Hepatic stellate cell (primary cell): Measurements from ENCODE around the gene COL23A1.

Experiments
- DNase-seq: peaks from one replicate; pipeline ENCODE4 v3.0.0; 2011; ENCODE audit warnings: low spot score

COL23A1 gene

GRCh38 chr5:178281331-178281730 is 308.9 kb downstream of the COL23A1 start:
- DNase-seq: no peak

- DNase-seq: no peak
Observed at GRCh38 chr5:178280631-178281030, 309.6 kb downstream of the COL23A1 start.

- DNase-seq: peak; percentile 94
Observed at GRCh38 chr5:178279723-178280438, 310.3 kb downstream of the COL23A1 start.

DNA sequence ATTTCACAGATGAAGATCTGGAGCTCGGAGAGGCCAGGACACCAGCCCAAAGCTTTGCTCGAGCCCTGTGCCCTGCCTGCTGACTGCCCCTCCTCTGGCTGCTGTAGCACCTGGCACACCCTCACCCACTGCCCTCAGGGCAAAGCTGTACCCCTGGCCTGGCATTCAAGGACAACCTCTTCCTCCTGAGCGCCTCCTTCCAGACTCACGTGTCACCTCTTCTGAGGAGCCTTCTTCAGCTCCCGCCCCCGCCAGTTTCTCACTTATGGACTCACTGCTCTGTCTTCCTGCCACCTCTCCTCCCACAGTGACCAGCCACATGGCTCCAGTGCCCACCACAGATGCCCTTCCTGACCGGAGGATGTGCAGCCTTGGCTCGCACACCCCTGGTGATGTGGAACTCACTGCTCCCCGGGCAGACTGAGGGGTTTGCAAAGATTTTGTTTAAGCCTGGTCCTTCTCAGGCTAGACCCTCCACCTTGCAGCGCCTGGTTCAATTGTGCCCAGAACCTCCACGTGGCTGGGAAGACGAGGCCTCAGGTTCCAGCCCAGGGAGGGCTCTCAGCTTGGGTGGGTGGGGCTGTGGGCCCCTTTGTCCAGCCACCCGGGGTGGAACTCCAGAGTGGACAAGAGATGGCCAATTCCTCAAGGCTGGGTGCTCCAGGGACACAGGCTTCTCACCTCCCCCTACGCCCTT is 311.0 kb downstream of the COL23A1 start:
- no peak for DNase-seq

DNA sequence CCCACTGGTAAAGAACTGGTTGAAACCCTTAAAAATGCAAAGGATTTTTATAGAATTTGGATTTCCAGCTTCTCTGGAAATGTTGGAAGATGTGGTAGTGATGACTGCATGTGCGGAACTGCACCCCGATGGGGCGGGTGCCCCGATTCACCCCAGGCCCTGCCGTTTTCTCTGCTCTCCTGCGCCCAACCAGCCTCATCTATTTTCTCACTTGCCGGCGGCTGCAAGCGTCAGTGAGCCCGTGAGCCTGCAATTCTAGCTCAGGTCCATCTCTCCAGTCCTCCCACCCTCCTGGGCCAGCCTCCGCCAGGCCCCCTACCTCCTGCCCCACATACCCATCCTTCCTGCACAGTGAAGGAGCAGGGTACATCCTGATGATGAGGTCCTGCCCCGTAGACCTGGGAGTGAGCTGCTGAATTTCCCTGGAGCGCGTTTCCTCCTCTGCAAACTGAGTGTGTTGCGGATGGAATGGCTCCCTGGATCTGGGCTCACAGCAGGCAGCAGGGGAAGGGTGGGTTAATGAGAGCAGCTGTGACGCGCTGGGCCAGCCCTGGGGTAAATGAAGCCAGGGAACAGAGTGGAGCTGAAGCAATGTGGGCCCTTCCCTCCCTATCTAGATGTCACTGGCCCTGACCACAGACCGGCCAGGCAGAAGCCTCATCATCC is 311.7 kb downstream of the COL23A1 start:
- no peak for DNase-seq

DNA sequence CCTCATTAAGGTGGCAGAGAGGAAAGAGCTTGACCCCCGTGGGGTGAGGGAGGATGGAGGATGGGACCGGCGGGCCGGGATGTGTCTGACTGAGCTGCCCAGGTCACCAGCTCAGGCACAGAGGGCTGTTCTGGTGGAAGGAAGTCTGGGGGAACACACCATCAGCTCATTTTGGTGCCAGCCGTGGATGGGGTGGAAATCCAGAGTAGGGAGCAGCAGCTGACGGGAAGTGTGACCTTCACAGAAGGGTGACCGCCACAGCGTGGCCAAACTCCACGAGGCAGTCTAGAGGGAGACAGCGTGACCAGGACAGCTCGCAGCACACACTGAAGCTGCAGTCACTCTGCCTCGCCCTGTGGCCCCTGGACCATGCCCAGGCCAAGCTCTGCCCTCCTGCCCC is 312.3 kb downstream of the COL23A1 start:
- no peak for DNase-seq

- no peak for DNase-seq
Observed at GRCh38 chr5:178277346-178277745, 312.8 kb downstream of the COL23A1 start.

- no peak for DNase-seq
Observed at GRCh38 chr5:178274781-178275537, 315.2 kb downstream of the COL23A1 start.

- DNase-seq: no peak
Observed at GRCh38 chr5:178273665-178274541, 316.3 kb downstream of the COL23A1 start.

GRCh38 chr5:178273041-178273440 is 317.2 kb downstream of the COL23A1 start:
- DNase-seq: no peak

GRCh38 chr5:178272591-178272990 is 317.6 kb downstream of the COL23A1 start:
- no peak for DNase-seq

GRCh38 chr5:178271726-178272479 is 318.3 kb downstream of the COL23A1 start:
- DNase-seq: no peak

DNA sequence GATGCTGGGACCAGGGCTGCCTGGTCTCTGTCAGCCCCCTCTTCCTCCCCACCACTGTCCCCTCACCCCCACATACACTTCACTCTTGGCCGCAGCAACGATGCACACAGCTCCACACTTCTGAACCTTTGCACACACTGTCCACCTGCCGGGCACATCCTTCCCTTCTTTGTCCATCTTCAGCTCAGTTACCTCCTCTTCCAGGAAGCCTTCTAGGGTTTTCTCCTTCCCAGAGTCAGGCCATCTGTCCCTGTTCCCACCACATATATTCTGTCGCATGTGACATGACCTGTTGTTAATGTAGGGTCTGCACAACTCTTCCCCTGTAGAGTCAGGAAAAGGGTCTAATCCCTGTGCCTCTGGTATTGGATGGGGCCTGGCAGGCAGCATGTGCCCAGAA is 319.0 kb downstream of the COL23A1 start:
- no peak for DNase-seq

GRCh38 chr5:178269499-178269898 is 320.7 kb downstream of the COL23A1 start:
- no peak for DNase-seq

- DNase-seq: no peak
Observed at GRCh38 chr5:178267876-178268275, 322.3 kb downstream of the COL23A1 start.

DNA sequence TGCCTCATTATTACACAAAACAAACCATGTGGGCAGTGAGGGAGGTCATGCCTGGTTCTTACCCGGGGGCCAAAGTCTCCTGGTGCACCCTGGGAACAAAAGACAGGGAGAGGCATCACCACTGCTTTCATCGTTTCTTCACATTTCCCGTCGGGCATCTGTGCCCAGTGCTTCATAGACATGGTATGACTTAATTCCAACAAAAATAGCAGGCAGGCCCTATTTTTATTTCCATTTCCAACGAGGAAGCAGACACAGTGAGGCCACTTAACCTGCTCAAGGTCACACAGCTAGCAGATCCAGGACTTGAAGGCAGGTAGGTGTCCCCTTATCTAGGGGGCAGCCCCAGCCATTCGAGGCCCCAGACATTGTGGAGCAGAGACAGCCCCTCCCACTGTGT is 322.9 kb downstream of the COL23A1 start:
- DNase-seq: no peak

DNA sequence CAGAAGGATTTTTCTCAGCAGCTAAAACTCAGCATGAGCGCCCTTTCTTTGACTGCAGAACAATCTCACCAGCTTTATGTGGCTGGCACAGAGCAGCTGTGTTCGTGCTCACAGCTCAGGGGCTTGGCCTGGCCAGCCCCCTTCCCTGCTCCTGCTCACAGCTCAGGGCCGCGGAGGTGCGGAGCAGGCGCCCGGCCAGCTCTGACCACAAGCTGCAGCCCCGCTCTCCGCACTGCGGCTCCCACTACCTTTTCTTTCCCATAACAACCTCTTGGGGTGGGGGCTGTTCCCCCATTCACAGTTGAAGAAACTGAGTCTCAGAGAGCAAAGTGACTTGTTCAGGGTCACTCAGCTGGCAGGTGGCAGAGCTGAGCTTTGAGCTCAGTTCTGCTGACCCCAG is 323.6 kb downstream of the COL23A1 start:
- no peak for DNase-seq

- DNase-seq: no peak
Observed at GRCh38 chr5:178265746-178266145, 324.4 kb downstream of the COL23A1 start.

- no peak for DNase-seq
Observed at GRCh38 chr5:178264044-178264443, 326.1 kb downstream of the COL23A1 start.
